ENCODE results near the gene GGA2.

Gene GGA2

DNA sequence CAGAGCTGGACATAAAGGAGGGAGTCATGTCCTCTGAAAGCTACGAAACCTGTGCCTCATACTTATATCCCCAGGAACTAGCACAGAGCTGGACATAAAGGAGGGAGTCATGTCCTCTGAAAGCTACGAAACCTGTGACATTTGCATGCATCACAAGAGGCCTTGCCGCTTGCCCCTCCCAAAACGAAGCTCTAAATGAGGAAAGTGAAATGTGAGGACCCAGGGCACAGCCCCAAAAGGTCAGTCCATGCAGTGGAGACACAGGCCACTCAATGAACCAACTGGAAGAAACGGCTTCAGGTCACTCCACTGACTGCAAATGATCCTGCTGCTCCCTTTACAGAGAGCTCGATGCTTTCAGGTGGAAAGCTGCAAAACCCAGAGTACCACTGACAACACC is 95.6 kb downstream of the GGA2 start:
- no peak for DNase-seq (ENCODE audit: low read depth)

Measured in activated T-cell treated with anti-CD3 and anti-CD28 coated beads for 1 hour (primary cell).